ENCODE measurements around the gene OR6B3. TPM values are rescaled to one million over a fixed set of nuclear protein-coding genes. Genes with fewer than 3 reads are reported as not detected.

OR6B3 gene
- total RNA-seq, 1 experiment from 2014 or later = not detected

GRCh38 chr2:240021488-240022104, 31.7 kb downstream of the OR6B3 start:
- ChIA-PET CTCF (interaction anchor here (0.5 to 1.7 kb wide), 12 partner anchors 8 to 198 kb away, joined by 3 to 12 read pairs (median 4); no protein-coding TSS in a partner anchor), POLR2A (interaction anchor here (0.9 to 1.1 kb wide), 2 partner anchors 9 kb away, joined by 3 to 6 read pairs; partner anchors contain the start of gene OR6B2)
- DNase-seq (ENCODE audit: unreplicated experiment) = peak; percentile 67
- peaks cover 38% of the 10 kb centered on the region for H3K36me3 Mint-ChIP-seq (ENCODE audit: insufficient read depth, unreplicated experiment)
- H3K27me3 Mint-ChIP-seq (ENCODE audit: insufficient read depth, unreplicated experiment) = no peaks in the 10 kb centered on the region
- H3K4me3 Mint-ChIP-seq (ENCODE audit: unreplicated experiment) = no peak overlapping the region
- H3K4me1 Mint-ChIP-seq (ENCODE audit: insufficient read depth, unreplicated experiment) = peaks cover 14% of the 10 kb centered on the region
- intact Hi-C loops (cut with micrococcal nuclease) = no loop called here
- no peak overlapping the region for H3K27ac Mint-ChIP-seq (ENCODE audit: low read depth, unreplicated experiment)
- peak; percentile 70 for TF ChIP-seq CTCF (IDR thresholded peaks at IDR 0.05; ENCODE audit: unreplicated experiment)
- BruUV-seq (replicated peaks) = no TSS peak
- no peaks in the 10 kb centered on the region for H3K9me3 Mint-ChIP-seq (ENCODE audit: unreplicated experiment)

GRCh38 chr2:240018071-240018750, 35.1 kb downstream of the OR6B3 start:
- no peak for DNase-seq (ENCODE audit: unreplicated experiment)
- TF ChIP-seq CTCF (IDR thresholded peaks at IDR 0.05; ENCODE audit: unreplicated experiment) = no peak
- peak overlapping the region; percentile 49 for H3K27ac Mint-ChIP-seq (ENCODE audit: low read depth, unreplicated experiment)
- H3K36me3 Mint-ChIP-seq (ENCODE audit: insufficient read depth, unreplicated experiment) = peaks cover 61% of the 10 kb centered on the region
- no peaks in the 10 kb centered on the region for H3K9me3 Mint-ChIP-seq (ENCODE audit: unreplicated experiment)
- no TSS peak for BruUV-seq (replicated peaks)
- no peak overlapping the region for H3K4me3 Mint-ChIP-seq (ENCODE audit: unreplicated experiment)
- intact Hi-C loops (cut with micrococcal nuclease) = no loop called here
- POLR2A ChIA-PET = no interaction called here
- peaks cover 6% of the 10 kb centered on the region for H3K4me1 Mint-ChIP-seq (ENCODE audit: insufficient read depth, unreplicated experiment)
- no peaks in the 10 kb centered on the region for H3K27me3 Mint-ChIP-seq (ENCODE audit: insufficient read depth, unreplicated experiment)
- CTCF ChIA-PET = interaction anchor here (0.6 to 0.9 kb wide), 2 partner anchors 24 to 262 kb away, joined by 4 read pairs; no protein-coding TSS in a partner anchor

GRCh38 chr2:240014327-240014726, 39.0 kb downstream of the OR6B3 start:
- DNase-seq (ENCODE audit: unreplicated experiment) = no peak
- Mint-ChIP-seq H3K4me3 (ENCODE audit: unreplicated experiment) (no peak overlapping the region), H3K9me3 (ENCODE audit: unreplicated experiment) (no peaks in the 10 kb centered on the region), H3K27ac (ENCODE audit: low read depth, unreplicated experiment) (no peak overlapping the region), H3K27me3 (ENCODE audit: insufficient read depth, unreplicated experiment) (no peaks in the 10 kb centered on the region), H3K36me3 (ENCODE audit: insufficient read depth, unreplicated experiment) (peaks cover 79% of the 10 kb centered on the region), H3K4me1 (ENCODE audit: insufficient read depth, unreplicated experiment) (no peaks in the 10 kb centered on the region)
- intact Hi-C loops (cut with micrococcal nuclease) = no loop called here
- CTCF ChIA-PET = interaction anchor here (1.5 to 2.3 kb wide), 2 partner anchors 7 to 129 kb away, joined by 5 to 12 read pairs; no protein-coding TSS in a partner anchor
- BruUV-seq (replicated peaks) = no TSS peak
- POLR2A ChIA-PET = interaction anchor here (2.5 kb wide), 2 partner anchors 11 kb away, joined by 9 to 10 read pairs; partner anchors contain the start of gene NDUFA10
- TF ChIP-seq CTCF (IDR thresholded peaks at IDR 0.05; ENCODE audit: unreplicated experiment) = no peak

GRCh38 chr2:240013343-240013742, 40.0 kb downstream of the OR6B3 start:
- Mint-ChIP-seq H3K4me1 (ENCODE audit: insufficient read depth, unreplicated experiment) (no peaks in the 10 kb centered on the region), H3K4me3 (ENCODE audit: unreplicated experiment) (no peak overlapping the region), H3K27ac (ENCODE audit: low read depth, unreplicated experiment) (no peak overlapping the region), H3K9me3 (ENCODE audit: unreplicated experiment) (no peaks in the 10 kb centered on the region), H3K27me3 (ENCODE audit: insufficient read depth, unreplicated experiment) (no peaks in the 10 kb centered on the region), H3K36me3 (ENCODE audit: insufficient read depth, unreplicated experiment) (peaks cover 76% of the 10 kb centered on the region)
- CTCF ChIA-PET = interaction anchor here (0.7 to 2.3 kb wide), 5 partner anchors 8 to 130 kb away, joined by 3 to 12 read pairs (median 3); no protein-coding TSS in a partner anchor
- intact Hi-C loops (cut with micrococcal nuclease) = no loop called here
- POLR2A ChIA-PET = interaction anchor here (0.6 to 2.5 kb wide), 5 partner anchors 8 to 1144 kb away, joined by 3 to 10 read pairs (median 6); partner anchors contain the start of genes NDUFA10 and PASK
- no peak for TF ChIP-seq CTCF (IDR thresholded peaks at IDR 0.05; ENCODE audit: unreplicated experiment)
- peak; percentile 16 for DNase-seq (ENCODE audit: unreplicated experiment)
- BruUV-seq (replicated peaks) = TSS peak; percentile 13

All from MCF 10A (cell line).